DND-41 (cell line): Measurements from ENCODE around the gene MYO16.

Experiments used
- ATAC-seq: fragments of 200-7000 bp; cut with Tn5 transposase; 3 replicates; pipeline ENCODE4 v1.9.1; 2021; ENCODE audit warnings: low read depth; ENCODE audit not compliant: insufficient read depth
- DNase-seq: peaks from one replicate; pipeline ENCODE4 v3.0.0-alpha.2; 2020
- H2AFZ ChIP-seq: 2 replicates; pipeline ENCODE4 v1.6.0; 2012; ENCODE audit warnings: low read depth, low read length
- H3K27ac ChIP-seq: 2 replicates; pipeline ENCODE4 v1.5.1; 2012; ENCODE audit warnings: low read length, inconsistent platforms
- H3K27me3 ChIP-seq: fragments of 200-600 bp; sonication (generic); 2 replicates; pipeline ENCODE4 v1.6.0; 2012; ENCODE audit warnings: low read length, mild to moderate bottlenecking, inconsistent platforms; ENCODE audit not compliant: insufficient read depth, poor library complexity
- H3K36me3 ChIP-seq: 2 replicates; pipeline ENCODE4 v1.5.1; 2012; ENCODE audit warnings: low read length, inconsistent platforms; ENCODE audit not compliant: insufficient read depth
- H3K4me1 ChIP-seq: 2 replicates; pipeline ENCODE4 v1.5.1; 2012; ENCODE audit warnings: mild to moderate bottlenecking, low read length; ENCODE audit not compliant: insufficient read depth
- H3K4me2 ChIP-seq: 2 replicates; pipeline ENCODE4 v1.6.0; 2012; ENCODE audit warnings: mild to moderate bottlenecking, moderate library complexity, low read length, inconsistent platforms; ENCODE audit not compliant: insufficient read depth
- H3K4me3 ChIP-seq, 2 experiments: fragments of 200-600 bp in 1 of 2; shearing (Covaris generic) in 1 of 2; 2 replicates each; pipeline ENCODE4 v1.5.1; 2012 to 2016; ENCODE audit warnings: inconsistent platforms in 2 of 2, low read length in 2 of 2, mild to moderate bottlenecking in 2 of 2, low read depth in 1 of 2, moderate library complexity in 1 of 2
- H3K79me2 ChIP-seq: 2 replicates; pipeline ENCODE4 v1.6.0; 2012; ENCODE audit warnings: low read length, inconsistent platforms; ENCODE audit not compliant: insufficient read depth
- H3K9ac ChIP-seq: 2 replicates; pipeline ENCODE4 v1.6.0; 2012; ENCODE audit warnings: low read depth, mild to moderate bottlenecking, inconsistent platforms, low read length, moderate library complexity
- H3K9me3 ChIP-seq: 2 replicates; pipeline ENCODE4 v1.5.1; 2012; ENCODE audit warnings: low read length, moderate library complexity, mild to moderate bottlenecking, inconsistent platforms; ENCODE audit not compliant: insufficient read depth, severe bottlenecking
- H4K20me1 ChIP-seq: 2 replicates; pipeline ENCODE4 v1.6.0; 2012; ENCODE audit warnings: low read length; ENCODE audit not compliant: insufficient read depth
- CTCF ChIP-seq: IDR thresholded peaks from 2 replicates; pipeline ENCODE4 v1.5.1; 2012; ENCODE audit warnings: borderline replicate concordance, low read length, moderate library complexity, mild to moderate bottlenecking; ENCODE audit not compliant: poor library complexity, severe bottlenecking; ENCODE audit errors: extremely low read depth
- EZH2 ChIP-seq: IDR thresholded peaks from 3 replicates; pipeline ENCODE4 v1.6.1; 2012; ENCODE audit warnings: borderline replicate concordance, low read depth, mild to moderate bottlenecking, moderate library complexity, low read length, inconsistent platforms; ENCODE audit not compliant: severe bottlenecking

Gene MYO16

GRCh38 chr13:108776650-108777049 lies 147.2 kb downstream of the MYO16 start:
- Histone ChIP-seq H3K4me3 (no peak overlapping the region), H3K79me2 (no peaks in the 10 kb centered on the region), H3K27me3 (peaks cover 8% of the 10 kb centered on the region), H3K4me2 (no peak overlapping the region), H3K27ac (no peak overlapping the region), H3K9me3 (no peaks in the 10 kb centered on the region), H3K4me1 (no peaks in the 10 kb centered on the region), H3K9ac (no peak overlapping the region), H4K20me1 (no peaks in the 10 kb centered on the region), H3K36me3 (no peaks in the 10 kb centered on the region), H2AFZ (no peak overlapping the region)
- TF ChIP-seq CTCF (no peak), EZH2 (no peak)
- DNase-seq (no peak), ATAC-seq (no peak)

- TF ChIP-seq CTCF, result no peak
- no peak for TF ChIP-seq EZH2
- H4K20me1 ChIP-seq, result no peaks in the 10 kb centered on the region
- no peak overlapping the region for H3K9ac ChIP-seq
- no peak overlapping the region for H2AFZ ChIP-seq
- H3K4me1 ChIP-seq, result no peaks in the 10 kb centered on the region
- ATAC-seq (no peak), DNase-seq (no peak)
- no peaks in the 10 kb centered on the region for H3K9me3 ChIP-seq
- no peaks in the 10 kb centered on the region for H3K36me3 ChIP-seq
- H3K27ac ChIP-seq, result no peak overlapping the region
- no peak overlapping the region for H3K4me3 ChIP-seq
- no peaks in the 10 kb centered on the region for H3K79me2 ChIP-seq
- H3K27me3 ChIP-seq, result peaks cover 5% of the 10 kb centered on the region
- no peak overlapping the region for H3K4me2 ChIP-seq
Measured at GRCh38 chr13:108777421-108778420, 148.3 kb downstream of the MYO16 start.

GRCh38 chr13:108779308-108779707 lies 149.9 kb downstream of the MYO16 start:
- ATAC-seq, result no peak
- peaks cover 5% of the 10 kb centered on the region for H3K27me3 ChIP-seq
- no peak overlapping the region for H3K4me2 ChIP-seq

More at GRCh38 chr13:108779308-108779707, 149.9 kb downstream of the MYO16 start:
- H3K36me3 ChIP-seq, result no peaks in the 10 kb centered on the region
- no peaks in the 10 kb centered on the region for H4K20me1 ChIP-seq
- no peaks in the 10 kb centered on the region for H3K79me2 ChIP-seq
- no peak for DNase-seq
- no peaks in the 10 kb centered on the region for H3K9me3 ChIP-seq
- TF ChIP-seq CTCF (no peak), EZH2 (no peak)
- H2AFZ ChIP-seq, result no peak overlapping the region
- no peak overlapping the region for H3K4me3 ChIP-seq
- H3K27ac ChIP-seq, result no peak overlapping the region
- H3K9ac ChIP-seq, result no peak overlapping the region
- no peaks in the 10 kb centered on the region for H3K4me1 ChIP-seq
